ENCODE results near the gene JMJD4. TPM values are rescaled to one million over a fixed set of nuclear protein-coding genes. Genes with fewer than 3 reads are reported as not detected.

JMJD4 gene
- polyA plus RNA-seq, 1 experiment: 20.5 TPM

- Histone ChIP-seq H3K4me3 (ENCODE audit: low read depth, low read length) (no peak overlapping the region), H3K27me3 (ENCODE audit: control insufficient read depth, insufficient read depth, low read length) (no peaks in the 10 kb centered on the region), H3K36me3 (ENCODE audit: control insufficient read depth, insufficient read depth, low read length) (peaks cover 18% of the 10 kb centered on the region)
- POLR2A ChIA-PET: no interaction called here
- CTCF ChIA-PET: interaction anchor here (1.9 to 3.4 kb wide), 4 partner anchors 30 to 222 kb away, joined by 5 to 15 read pairs (median 12); partner anchors contain the start of gene WNT9A
- no peak for DNase-seq (ENCODE audit: low read depth)
- TF ChIP-seq, protein P1, sequence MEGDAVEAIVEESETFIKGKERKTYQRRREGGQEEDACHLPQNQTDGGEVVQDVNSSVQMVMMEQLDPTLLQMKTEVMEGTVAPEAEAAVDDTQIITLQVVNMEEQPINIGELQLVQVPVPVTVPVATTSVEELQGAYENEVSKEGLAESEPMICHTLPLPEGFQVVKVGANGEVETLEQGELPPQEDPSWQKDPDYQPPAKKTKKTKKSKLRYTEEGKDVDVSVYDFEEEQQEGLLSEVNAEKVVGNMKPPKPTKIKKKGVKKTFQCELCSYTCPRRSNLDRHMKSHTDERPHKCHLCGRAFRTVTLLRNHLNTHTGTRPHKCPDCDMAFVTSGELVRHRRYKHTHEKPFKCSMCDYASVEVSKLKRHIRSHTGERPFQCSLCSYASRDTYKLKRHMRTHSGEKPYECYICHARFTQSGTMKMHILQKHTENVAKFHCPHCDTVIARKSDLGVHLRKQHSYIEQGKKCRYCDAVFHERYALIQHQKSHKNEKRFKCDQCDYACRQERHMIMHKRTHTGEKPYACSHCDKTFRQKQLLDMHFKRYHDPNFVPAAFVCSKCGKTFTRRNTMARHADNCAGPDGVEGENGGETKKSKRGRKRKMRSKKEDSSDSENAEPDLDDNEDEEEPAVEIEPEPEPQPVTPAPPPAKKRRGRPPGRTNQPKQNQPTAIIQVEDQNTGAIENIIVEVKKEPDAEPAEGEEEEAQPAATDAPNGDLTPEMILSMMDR (IDR thresholded peaks at IDR 0.05; ENCODE audit: insufficient read depth, low read depth, low read length): no peak
Observed at GRCh38 chr1:227731696-227732585, 3.2 kb downstream of the JMJD4 start.

- no peak overlapping the region for H3K4me3 ChIP-seq (ENCODE audit: low read depth, low read length)
- ChIA-PET CTCF (interaction anchor here (0.9 to 3.4 kb wide), 9 partner anchors 13 to 225 kb away, joined by 3 to 15 read pairs (median 5); partner anchors contain the start of gene WNT9A), POLR2A (no interaction called here)
- H3K27me3 ChIP-seq (ENCODE audit: control insufficient read depth, insufficient read depth, low read length): no peaks in the 10 kb centered on the region
- DNase-seq (ENCODE audit: low read depth): no peak
- TF ChIP-seq, protein P1 (IDR thresholded peaks at IDR 0.05; ENCODE audit: insufficient read depth, low read depth, low read length): no peak
- H3K36me3 ChIP-seq (ENCODE audit: control insufficient read depth, insufficient read depth, low read length): peaks cover 18% of the 10 kb centered on the region
Observed at GRCh38 chr1:227731241-227731677, 3.8 kb downstream of the JMJD4 start.

DNA sequence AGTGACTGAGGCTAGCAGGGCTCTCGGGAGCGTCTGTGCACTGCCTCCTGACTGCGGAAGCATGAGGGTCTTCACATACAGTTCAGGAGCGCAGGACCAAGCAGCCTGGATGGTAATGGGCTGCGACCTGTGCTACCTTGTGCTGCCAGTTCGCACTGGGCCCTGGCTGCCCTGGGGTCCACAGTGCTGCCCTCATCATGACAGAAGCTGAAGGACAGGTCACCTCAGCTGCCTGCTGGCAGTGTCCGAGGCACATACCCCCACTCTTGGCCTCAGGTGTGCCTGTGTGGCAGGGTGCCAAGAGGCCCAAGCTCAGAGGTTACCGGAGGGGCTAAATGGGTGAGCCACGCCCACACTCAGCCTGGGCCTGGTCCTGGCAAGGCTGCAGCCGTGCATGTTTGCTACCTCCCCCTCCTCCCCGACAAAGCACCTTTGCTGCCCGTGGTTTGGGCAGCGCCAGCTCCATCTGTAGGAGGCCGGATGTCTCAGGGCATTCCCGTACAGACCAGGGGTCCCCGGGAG, 4.4 kb downstream of the JMJD4 start:
- ChIA-PET POLR2A (interaction anchor here (0.7 kb wide), 1 partner anchor 219 kb away, joined by 3 read pairs; no protein-coding TSS in a partner anchor), CTCF (interaction anchor here (0.6 to 3.4 kb wide), 14 partner anchors 13 to 226 kb away, joined by 3 to 15 read pairs (median 4); partner anchors contain the start of gene WNT9A)
- Histone ChIP-seq H3K36me3 (ENCODE audit: control insufficient read depth, insufficient read depth, low read length) (peaks cover 18% of the 10 kb centered on the region), H3K27me3 (ENCODE audit: control insufficient read depth, insufficient read depth, low read length) (no peaks in the 10 kb centered on the region), H3K4me3 (ENCODE audit: low read depth, low read length) (no peak overlapping the region)
- no peak for DNase-seq (ENCODE audit: low read depth)
- TF ChIP-seq, protein P1 (IDR thresholded peaks at IDR 0.05; ENCODE audit: insufficient read depth, low read depth, low read length): no peak

DNA sequence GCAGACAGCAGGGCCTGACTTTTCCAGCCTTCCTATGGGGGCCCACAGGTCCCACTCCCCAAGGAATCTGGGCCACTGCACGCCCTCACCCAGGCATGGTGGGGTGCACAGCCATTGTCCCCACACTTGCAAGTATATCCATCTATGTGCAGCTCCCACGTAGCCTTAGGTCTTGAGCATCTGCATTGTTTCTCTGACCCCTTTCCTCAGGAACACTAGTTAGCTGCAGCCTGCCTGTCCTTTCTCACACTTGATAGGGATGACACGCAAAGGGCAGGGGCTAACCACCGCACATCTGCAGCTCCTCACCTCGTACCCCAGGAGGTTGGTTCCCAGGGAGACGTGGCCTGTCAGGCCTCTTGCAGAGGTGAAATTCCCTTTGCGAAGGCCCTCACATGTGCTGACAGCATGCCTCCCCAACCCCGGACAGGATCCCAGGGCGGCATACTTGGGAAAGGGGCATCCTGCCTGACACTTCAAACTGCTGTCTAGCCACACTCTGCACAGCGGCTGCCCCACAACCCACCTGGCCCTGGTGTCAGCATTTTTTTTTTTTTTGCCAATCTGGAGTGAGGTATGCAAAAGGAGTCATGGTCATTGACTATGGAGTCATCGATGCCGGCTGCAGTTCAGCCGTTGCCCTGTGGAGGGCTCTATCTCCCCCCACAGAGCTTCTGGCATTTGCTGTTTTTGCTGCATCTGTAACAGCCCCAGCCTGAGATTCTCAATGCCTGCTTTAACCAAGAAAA, 5.0 kb downstream of the JMJD4 start:
- Histone ChIP-seq H3K4me3 (ENCODE audit: low read depth, low read length) (no peak overlapping the region), H3K36me3 (ENCODE audit: control insufficient read depth, insufficient read depth, low read length) (peaks cover 18% of the 10 kb centered on the region), H3K27me3 (ENCODE audit: control insufficient read depth, insufficient read depth, low read length) (no peaks in the 10 kb centered on the region)
- ChIA-PET CTCF (interaction anchor here (0.5 to 3.4 kb wide), 15 partner anchors 14 to 224 kb away, joined by 3 to 15 read pairs (median 4); partner anchors contain the start of gene WNT9A), POLR2A (interaction anchor here (0.7 kb wide), 1 partner anchor 220 kb away, joined by 3 read pairs; no protein-coding TSS in a partner anchor)
- TF ChIP-seq, protein P1 (IDR thresholded peaks at IDR 0.05; ENCODE audit: insufficient read depth, low read depth, low read length): peak; percentile 89
- DNase-seq (ENCODE audit: low read depth): peak; percentile 6

Measured in BJ (cell line).